Psoas muscle (tissue), 8 donors: ENCODE data around the gene CDH4. TPM values are rescaled to one million over a fixed set of nuclear protein-coding genes. Genes with fewer than 3 reads are reported as not detected.

Source experiments
- ATAC-seq, 4 donors: fragments of 200-7000 bp; cut with Tn5 transposase; one replicate each; pipeline ENCODE4 v1.9.1; 2020; ENCODE audit warnings: moderate library complexity in 3 of 4, mild to moderate bottlenecking in 2 of 4
- DNase-seq, 2 donors: peaks; one replicate each; pipeline ENCODE4 v3.0.0-alpha.2; 2020
- H3K27ac ChIP-seq: fragments of 200-600 bp; one replicate; pipeline ENCODE4 v1.8.0; 2022
- H3K27me3 ChIP-seq, 3 donors: fragments of 200-600 bp in 1 of 3; one replicate each; pipeline versions ENCODE4 v1.6.1 to v1.8.0; 2013 to 2022; ENCODE audit warnings: low read length in 2 of 3, mild to moderate bottlenecking in 2 of 3, moderate library complexity in 1 of 3; ENCODE audit not compliant: insufficient read depth in 3 of 3
- H3K36me3 ChIP-seq, 2 donors: fragments of 200-600 bp in 1 of 2; one replicate each; pipeline versions ENCODE4 v1.6.1 to v1.8.0; 2013 to 2022; ENCODE audit warnings: low read depth in 1 of 2, mild to moderate bottlenecking in 1 of 2, moderate library complexity in 1 of 2; ENCODE audit not compliant: insufficient read depth in 1 of 2
- H3K4me1 ChIP-seq: fragments of 200-600 bp; one replicate; pipeline ENCODE4 v1.8.0; 2022
- H3K4me3 ChIP-seq: fragments of 200-600 bp; one replicate; pipeline ENCODE4 v1.8.0; 2022; ENCODE audit warnings: mild to moderate bottlenecking
- H3K9me3 ChIP-seq: fragments of 200-600 bp; one replicate; pipeline ENCODE4 v1.8.0; 2022
- CTCF ChIP-seq: fragments of 200-600 bp; IDR thresholded peaks from one replicate; pipeline ENCODE4 v1.8.0; 2022; ENCODE audit warnings: antibody characterized with exemption
- whole genome bisulfite sequencing, 3 donors: extraction: QIAGEN DNeasy Blood & Tissue Kit; methylation state at CpG; one replicate each; pipeline versions ENCODE4 v1.1.6 to v1.1.7; 2013; 5-methylcytosine and 5-hydroxymethylcytosine counted together
- intact Hi-C, 2 donors: fragments of 100-400 bp; cut with DNase I; formaldehyde crosslinking; loops; one replicate each; pipeline versions ENCODE4 v1.11.0 to v1.14.2; 2022
- polyA plus RNA-seq, 3 donors: library from polyadenylated mRNA; stranded (reverse); fragments of 200-250 nt; gene quantifications; one replicate each; pipeline ENCODE4 v1.2.3, GENCODE V29; 2013
- total RNA-seq, 4 donors: library from RNA; stranded (reverse); fragmentation: NEBNext Ultra II Directional in 2 of 4; extraction: Animal tissue kit (Norgen Biotek cat#: 25700) in 2 of 4; gene quantifications; one replicate each; pipeline versions ENCODE4 v1.2.1 to v1.2.4, GENCODE V29; 2021 to 2023
- donor health status: healthy with polysubstance abuse.
- donor health status: DM: no; HTN: no; CAD: no; lungs with moderate emphysema.
- donor health status: Bipolar disorder and iron deficiency.
- donor health status: healthy.
- donor health status: DM: yes; HTN: yes; CAD: no.
- donor health status: DM: no; HTN: no; CAD: no.
- donor health status: DM: no; HTN: no; CAD: no.
- donor health status: DM: yes; HTN: yes; CAD: no.

CDH4 gene
- total and polyA plus RNA-seq, 7 donors = 0.26 to 1.0 (median 0.34) TPM

GRCh38 chr20:61448386-61448785 is 196.3 kb downstream of the CDH4 start:
- 83 to 85% (median 84%) methylated on average over 13 of the region's 13 CpGs for WGBS, 3 donors
- Histone ChIP-seq H3K9me3 (no peaks in the 10 kb centered on the region), H3K4me1 (no peaks in the 10 kb centered on the region), H3K27ac (no peak overlapping the region), H3K36me3 (no peaks in the 10 kb centered on the region), H3K4me3 (no peak overlapping the region), H3K27me3 (peaks cover 0 to 5% (median 0%) of the 10 kb centered on the region in 3 donors)
- TF ChIP-seq CTCF = no peak
- ATAC-seq = no peak
- no peak for DNase-seq
- intact Hi-C loops = no loop called here

GRCh38 chr20:61449057-61449609 is 197.1 kb downstream of the CDH4 start:
- no peaks in the 10 kb centered on the region for H3K4me1 ChIP-seq
- TF ChIP-seq CTCF = no peak
- H3K27me3 ChIP-seq = peaks cover 0 to under 1% (median 0%) of the 10 kb centered on the region in 3 donors
- no peak overlapping the region for H3K27ac ChIP-seq
- no peaks in the 10 kb centered on the region for H3K9me3 ChIP-seq
- H3K36me3 ChIP-seq = no peaks in the 10 kb centered on the region
- ATAC-seq (no peak), DNase-seq (no peak)
- WGBS, 3 donors = 65 to 78% (median 69%) methylated on average over 8 of the region's 8 CpGs
- intact Hi-C loops = no loop called here
- H3K4me3 ChIP-seq = no peak overlapping the region

DNA sequence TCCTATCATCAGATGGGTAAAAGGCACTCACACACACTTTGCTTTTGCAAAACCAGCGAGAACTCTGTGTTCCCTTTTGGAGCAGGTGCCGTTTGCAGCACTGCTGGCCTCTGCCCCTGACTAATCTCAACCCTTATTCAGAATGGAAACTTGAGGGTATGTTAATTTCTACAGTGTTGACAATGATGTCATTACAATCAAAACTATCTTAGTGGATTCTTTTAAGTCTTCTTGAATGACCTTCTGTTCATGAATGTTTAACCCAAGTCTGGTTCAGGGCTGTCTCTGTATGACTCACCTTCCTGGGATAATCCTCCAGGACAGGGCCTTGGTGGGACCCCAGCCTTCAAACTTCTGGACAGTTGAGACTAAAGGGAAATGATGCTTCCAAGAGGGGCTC is 197.9 kb downstream of the CDH4 start:
- intact Hi-C loops = no loop called here
- no peaks in the 10 kb centered on the region for H3K27me3 ChIP-seq
- no peaks in the 10 kb centered on the region for H3K36me3 ChIP-seq
- DNase-seq (no peak), ATAC-seq (no peak)
- H3K27ac ChIP-seq = no peak overlapping the region
- H3K9me3 ChIP-seq = no peaks in the 10 kb centered on the region
- no peak overlapping the region for H3K4me3 ChIP-seq
- H3K4me1 ChIP-seq = no peaks in the 10 kb centered on the region
- 49 to 82% (median 75%) methylated on average over 2 of the region's 2 CpGs for whole genome bisulfite sequencing, 3 donors
- no peak for TF ChIP-seq CTCF

DNA sequence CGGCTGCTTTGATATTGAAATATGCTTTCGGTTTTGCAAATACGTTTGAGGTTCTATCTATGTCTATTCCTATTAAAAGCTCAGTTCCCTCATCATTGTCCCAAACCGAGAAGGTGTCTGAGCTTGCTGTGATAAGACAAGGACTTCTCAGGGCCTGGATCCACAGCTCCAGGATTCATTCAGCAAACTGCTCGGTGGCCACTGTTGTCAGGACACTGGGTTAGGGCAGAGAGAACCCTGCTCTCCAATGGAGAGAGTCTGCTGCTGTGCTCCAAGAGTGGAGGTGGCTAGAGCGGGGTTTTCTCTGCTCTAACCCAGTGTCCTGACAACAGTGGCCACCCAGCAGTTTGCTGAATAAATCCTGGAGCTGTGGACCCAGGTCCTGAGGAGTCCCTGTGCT is 198.5 kb downstream of the CDH4 start:
- Histone ChIP-seq H3K9me3 (no peaks in the 10 kb centered on the region), H3K36me3 (no peaks in the 10 kb centered on the region), H3K27ac (no peak overlapping the region), H3K27me3 (no peaks in the 10 kb centered on the region), H3K4me1 (no peaks in the 10 kb centered on the region), H3K4me3 (no peak overlapping the region)
- DNase-seq (no peak), ATAC-seq (no peak)
- intact Hi-C loops = no loop called here
- 87 to 91% (median 88%) methylated on average over 6 of the region's 6 CpGs for WGBS, 3 donors
- TF ChIP-seq CTCF = no peak

DNA sequence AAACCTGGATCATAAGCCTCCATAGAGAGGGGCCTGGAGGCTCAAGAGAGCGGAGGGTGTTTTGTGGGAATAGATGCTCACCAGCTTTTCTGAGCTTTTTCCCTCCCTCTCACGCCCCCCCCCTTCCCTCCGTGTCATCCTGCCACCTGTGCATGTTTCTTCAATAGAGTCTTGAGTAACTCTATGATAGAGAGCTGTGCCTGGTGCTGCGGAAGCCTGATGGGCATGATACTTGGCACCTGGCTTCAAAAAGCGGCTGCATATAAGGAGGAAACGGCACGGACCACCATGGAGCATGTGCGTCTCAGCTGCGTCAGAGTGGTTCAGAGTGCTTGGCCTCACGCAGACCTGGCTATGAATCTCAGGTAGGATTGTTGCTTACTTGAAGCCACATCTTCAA is 198.9 kb downstream of the CDH4 start:
- 90 to 93% (median 90%) methylated on average over 9 to 10 of the region's 10 CpGs for WGBS, 3 donors
- H3K27me3 ChIP-seq = no peaks in the 10 kb centered on the region

More for the DNA sequence above, 198.9 kb downstream of the CDH4 start:
- DNase-seq (no peak), ATAC-seq (no peak)
- Histone ChIP-seq H3K27ac (no peak overlapping the region), H3K9me3 (no peaks in the 10 kb centered on the region), H3K4me1 (no peaks in the 10 kb centered on the region), H3K4me3 (no peak overlapping the region), H3K36me3 (no peaks in the 10 kb centered on the region)
- TF ChIP-seq CTCF = no peak
- intact Hi-C loops = no loop called here
